HepG2 (cell line): ENCODE data around the gene BTBD6. TPM values are rescaled to one million over a fixed set of nuclear protein-coding genes. Genes with fewer than 3 reads are reported as not detected.

Source experiments
- DBP ChIP-seq: sonication (generic); formaldehyde crosslinking; IDR thresholded peaks from 2 replicates; pipeline ENCODE4 v1.4.0; 2020; ENCODE audit warnings: missing genetic modification reagents; ENCODE audit errors: not compliant biosample characterization
- HIVEP1 ChIP-seq: sonication (generic); formaldehyde crosslinking; IDR thresholded peaks from 2 replicates; pipeline ENCODE4 v1.4.0; 2020; ENCODE audit warnings: mild to moderate bottlenecking, missing genetic modification reagents
- KDM2A ChIP-seq: sonication (generic); formaldehyde crosslinking; IDR thresholded peaks from 2 replicates; pipeline ENCODE4 v1.4.0; 2020; ENCODE audit warnings: low read depth, missing genetic modification reagents, borderline replicate concordance
- KLF9 ChIP-seq: IDR thresholded peaks from 2 replicates; pipeline ENCODE4 v1.6.1; 2016; ENCODE audit warnings: low read depth
- SAFB2 ChIP-seq: sonication (generic); formaldehyde crosslinking; IDR thresholded peaks from 2 replicates; pipeline ENCODE4 v1.5.1; 2020; ENCODE audit warnings: missing genetic modification reagents, low read depth, mild to moderate bottlenecking, borderline replicate concordance
- ZMAT3 ChIP-seq: sonication (generic); formaldehyde crosslinking; conservative IDR thresholded peaks from 2 replicates; pipeline ENCODE4 v1.7.0; 2021; ENCODE audit warnings: missing genetic modification reagents
- ZNF782 ChIP-seq: sonication (generic); formaldehyde crosslinking; IDR thresholded peaks from 2 replicates; pipeline ENCODE4 v1.4.0; 2020; ENCODE audit warnings: missing genetic modification reagents, mild to moderate bottlenecking, borderline replicate concordance
- ZNF850 ChIP-seq: sonication (generic); formaldehyde crosslinking; conservative IDR thresholded peaks from 2 replicates; pipeline ENCODE4 v1.9.0; 2021; ENCODE audit warnings: mild to moderate bottlenecking, missing genetic modification reagents
- polyA plus RNA-seq, 8 experiments: library from polyadenylated mRNA; depleted of rRNA in 3 of 8; stranded (reverse) in 7 of 8; unstranded in 1 of 8; fragments of >200 nt; fragmentation: Illumina TruSeq in 4 of 8; extraction: Trizol in 4 of 8; gene quantifications; 2 replicates each; pipeline versions ENCODE4 v1.2.1 to v1.2.3, GENCODE V29; 2011 to 2016; ENCODE audit warnings: low read depth in 4 of 8, missing spikeins in 1 of 8, mixed read lengths in 1 of 8; ENCODE audit not compliant: insufficient read depth in 1 of 8
- total RNA-seq, 5 experiments: library from RNA; depleted of rRNA; stranded (reverse); fragments of >200 nt; fragmentation: Illumina TruSeq; extraction: Trizol; gene quantifications; 2 replicates each; pipeline ENCODE4 v1.2.3, GENCODE V29; 2016; ENCODE audit warnings: low read depth in 1 of 5
- TF ChIP-seq, protein P1 (sequence below): sonication (generic); formaldehyde crosslinking; IDR thresholded peaks from 2 replicates; pipeline ENCODE4 v1.4.0; 2020; ENCODE audit warnings: mild to moderate bottlenecking, missing genetic modification reagents, borderline replicate concordance
- TF ChIP-seq, protein P2 (sequence below): sonication (generic); formaldehyde crosslinking; IDR thresholded peaks from 2 replicates; pipeline ENCODE4 v1.9.0; 2021; ENCODE audit warnings: missing genetic modification reagents, borderline replicate concordance

Gene BTBD6
- total and polyA plus RNA-seq, 2 of the 13 experiments (the other 11 are each of a cell fraction or from before 2014, with no cell fraction given) = not detected

DNA sequence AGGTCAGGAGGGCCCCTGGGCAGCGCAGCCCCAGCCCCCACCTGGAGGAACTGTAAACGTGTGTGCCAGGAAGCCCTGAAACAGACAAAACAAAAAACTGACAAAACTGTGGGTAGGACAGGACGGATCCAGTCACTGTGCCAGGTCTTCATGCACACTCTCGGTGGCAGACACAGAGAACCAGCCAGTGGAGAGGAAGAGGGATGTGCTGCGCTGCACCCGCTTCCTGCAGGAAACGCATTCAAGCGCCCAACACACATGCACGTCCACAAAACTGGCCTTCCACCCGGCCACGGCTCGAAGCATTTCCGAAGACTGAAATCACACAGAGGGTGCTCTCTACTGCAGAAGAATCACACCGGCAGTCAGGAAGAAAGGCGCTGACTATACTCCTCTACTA lies 35.6 kb downstream of the BTBD6 start (continued):
- TF ChIP-seq, protein P1, sequence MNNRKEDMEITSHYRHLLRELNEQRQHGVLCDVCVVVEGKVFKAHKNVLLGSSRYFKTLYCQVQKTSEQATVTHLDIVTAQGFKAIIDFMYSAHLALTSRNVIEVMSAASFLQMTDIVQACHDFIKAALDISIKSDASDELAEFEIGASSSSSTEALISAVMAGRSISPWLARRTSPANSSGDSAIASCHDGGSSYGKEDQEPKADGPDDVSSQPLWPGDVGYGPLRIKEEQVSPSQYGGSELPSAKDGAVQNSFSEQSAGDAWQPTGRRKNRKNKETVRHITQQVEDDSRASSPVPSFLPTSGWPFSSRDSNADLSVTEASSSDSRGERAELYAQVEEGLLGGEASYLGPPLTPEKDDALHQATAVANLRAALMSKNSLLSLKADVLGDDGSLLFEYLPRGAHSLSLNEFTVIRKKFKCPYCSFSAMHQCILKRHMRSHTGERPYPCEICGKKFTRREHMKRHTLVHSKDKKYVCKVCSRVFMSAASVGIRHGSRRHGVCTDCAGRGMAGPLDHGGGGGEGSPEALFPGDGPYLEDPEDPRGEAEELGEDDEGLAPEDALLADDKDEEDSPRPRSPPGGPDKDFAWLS (CRISPR knock-in tag) = no peak
- TF ChIP-seq ZNF782 = no peak
- no peak for TF ChIP-seq SAFB2 (CRISPR knock-in tag)
- TF ChIP-seq DBP (CRISPR knock-in tag) = no peak
- TF ChIP-seq HIVEP1 (CRISPR knock-in tag) = no peak
- no peak for TF ChIP-seq KLF9 (CRISPR knock-in tag)
- TF ChIP-seq, protein P2, sequence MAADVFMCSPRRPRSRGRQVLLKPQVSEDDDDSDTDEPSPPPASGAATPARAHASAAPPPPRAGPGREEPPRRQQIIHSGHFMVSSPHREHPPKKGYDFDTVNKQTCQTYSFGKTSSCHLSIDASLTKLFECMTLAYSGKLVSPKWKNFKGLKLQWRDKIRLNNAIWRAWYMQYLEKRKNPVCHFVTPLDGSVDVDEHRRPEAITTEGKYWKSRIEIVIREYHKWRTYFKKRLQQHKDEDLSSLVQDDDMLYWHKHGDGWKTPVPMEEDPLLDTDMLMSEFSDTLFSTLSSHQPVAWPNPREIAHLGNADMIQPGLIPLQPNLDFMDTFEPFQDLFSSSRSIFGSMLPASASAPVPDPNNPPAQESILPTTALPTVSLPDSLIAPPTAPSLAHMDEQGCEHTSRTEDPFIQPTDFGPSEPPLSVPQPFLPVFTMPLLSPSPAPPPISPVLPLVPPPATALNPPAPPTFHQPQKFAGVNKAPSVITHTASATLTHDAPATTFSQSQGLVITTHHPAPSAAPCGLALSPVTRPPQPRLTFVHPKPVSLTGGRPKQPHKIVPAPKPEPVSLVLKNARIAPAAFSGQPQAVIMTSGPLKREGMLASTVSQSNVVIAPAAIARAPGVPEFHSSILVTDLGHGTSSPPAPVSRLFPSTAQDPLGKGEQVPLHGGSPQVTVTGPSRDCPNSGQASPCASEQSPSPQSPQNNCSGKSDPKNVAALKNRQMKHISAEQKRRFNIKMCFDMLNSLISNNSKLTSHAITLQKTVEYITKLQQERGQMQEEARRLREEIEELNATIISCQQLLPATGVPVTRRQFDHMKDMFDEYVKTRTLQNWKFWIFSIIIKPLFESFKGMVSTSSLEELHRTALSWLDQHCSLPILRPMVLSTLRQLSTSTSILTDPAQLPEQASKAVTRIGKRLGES = no peak
- no peak for TF ChIP-seq ZNF850
- no peak for TF ChIP-seq ZMAT3 (CRISPR knock-in tag)
- TF ChIP-seq KDM2A = no peak
